GM18870 (cell line): Measurements from ENCODE around the gene VCAM1.

Experiments used
- ATAC-seq: cut with Tn5 transposase; IDR thresholded peaks from one replicate; pipeline ENCODE4 v1.9.1; 2021; ENCODE audit warnings: moderate library complexity; ENCODE audit not compliant: unreplicated experiment

Gene VCAM1

GRCh38 chr1:100721526-100722207 is 2.1 kb downstream of the VCAM1 start:
- ATAC-seq, result no peak

GRCh38 chr1:100722221-100722620 is 2.7 kb downstream of the VCAM1 start:
- ATAC-seq, result no peak

GRCh38 chr1:100724281-100724680 is 4.7 kb downstream of the VCAM1 start:
- ATAC-seq, result no peak

DNA sequence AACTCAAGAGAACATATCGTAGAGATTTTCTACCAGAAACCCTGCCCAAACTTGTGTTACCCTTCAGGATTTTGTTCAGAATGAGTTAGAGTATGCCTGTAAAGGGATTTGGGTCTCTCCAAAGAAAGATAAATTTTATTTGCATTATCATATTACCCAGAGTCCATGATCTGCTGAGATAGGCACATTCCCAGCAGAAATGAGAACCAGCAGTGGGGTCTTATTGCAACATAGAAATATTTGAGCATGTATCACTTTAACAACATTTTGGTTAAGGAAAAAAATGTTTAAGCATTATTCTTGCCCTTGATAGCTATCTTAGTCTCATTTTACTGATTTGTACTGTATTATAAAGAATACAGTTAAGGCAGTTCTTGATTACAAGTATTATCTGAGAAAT is 10.6 kb downstream of the VCAM1 start:
- no peak for ATAC-seq

DNA sequence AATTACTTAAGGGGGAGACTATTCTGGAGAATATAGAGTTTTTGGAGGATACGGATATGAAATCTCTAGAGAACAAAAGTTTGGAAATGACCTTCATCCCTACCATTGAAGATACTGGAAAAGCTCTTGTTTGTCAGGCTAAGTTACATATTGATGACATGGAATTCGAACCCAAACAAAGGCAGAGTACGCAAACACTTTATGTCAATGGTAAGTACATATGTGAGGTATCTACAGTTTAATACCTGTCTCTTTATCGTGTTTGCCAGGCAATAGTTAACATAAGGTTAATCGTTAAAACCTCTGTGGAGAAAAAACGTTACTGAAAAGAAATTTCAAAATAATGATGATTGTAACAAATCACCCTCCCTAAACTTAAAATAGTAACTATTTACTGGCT is 11.8 kb downstream of the VCAM1 start:
- no peak for ATAC-seq

DNA sequence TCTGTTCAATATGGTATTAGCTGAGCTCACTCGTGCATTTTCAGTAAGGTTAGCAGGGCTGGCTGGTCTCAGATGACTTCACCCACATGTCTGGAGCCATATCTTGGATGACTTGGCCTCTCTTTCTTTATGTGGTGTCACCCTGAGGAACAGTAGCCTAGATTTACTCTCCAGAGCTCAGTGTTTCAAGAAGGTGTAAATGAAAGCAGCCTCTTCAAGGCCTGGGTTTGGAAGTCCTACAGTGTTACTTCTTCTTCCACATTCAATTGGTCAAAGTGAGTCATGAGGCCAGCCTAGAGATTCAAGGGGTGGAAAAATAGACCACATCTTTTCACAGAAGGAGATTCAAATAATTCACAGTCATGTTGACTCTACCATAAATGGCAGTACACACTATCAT is 12.2 kb downstream of the VCAM1 start:
- ATAC-seq, result no peak

DNA sequence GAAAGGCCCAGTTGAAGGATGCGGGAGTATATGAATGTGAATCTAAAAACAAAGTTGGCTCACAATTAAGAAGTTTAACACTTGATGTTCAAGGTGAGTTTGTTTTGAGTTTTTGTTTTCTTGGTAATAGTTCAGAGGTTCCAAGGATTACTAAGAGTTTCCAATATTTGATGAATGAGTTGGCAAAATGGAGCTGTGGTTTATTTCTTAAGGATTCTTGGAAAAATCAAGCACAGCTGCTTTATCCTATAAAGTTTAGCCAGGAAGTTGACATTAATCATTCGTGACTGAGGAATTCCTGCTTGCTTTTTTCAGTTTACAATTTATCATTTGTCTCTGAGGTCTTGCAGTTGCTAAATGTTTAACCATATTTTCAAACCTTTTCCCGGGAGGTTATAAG is 15.1 kb downstream of the VCAM1 start:
- ATAC-seq, result no peak

DNA sequence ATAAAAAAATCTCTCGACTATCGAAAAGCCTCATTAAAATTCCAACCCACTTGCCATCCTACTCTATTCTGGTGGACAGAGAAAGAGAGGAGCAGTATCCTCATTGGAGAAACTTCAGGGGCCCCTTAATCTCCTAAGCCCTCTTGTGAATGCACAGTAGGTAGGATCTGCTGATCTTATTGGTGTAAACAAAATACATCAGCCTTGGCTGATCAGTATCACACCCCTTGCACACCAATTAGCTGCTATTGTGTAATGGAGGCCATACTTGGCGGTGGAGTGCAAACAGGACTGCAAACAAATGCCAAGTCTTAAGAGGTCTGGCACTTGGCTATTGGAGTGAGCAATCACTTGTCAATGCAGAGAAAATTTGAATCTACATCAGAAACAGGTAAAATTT is 15.7 kb downstream of the VCAM1 start:
- no peak for ATAC-seq

- no peak for ATAC-seq
Observed at GRCh38 chr1:100736324-100736723, 16.8 kb downstream of the VCAM1 start.

DNA sequence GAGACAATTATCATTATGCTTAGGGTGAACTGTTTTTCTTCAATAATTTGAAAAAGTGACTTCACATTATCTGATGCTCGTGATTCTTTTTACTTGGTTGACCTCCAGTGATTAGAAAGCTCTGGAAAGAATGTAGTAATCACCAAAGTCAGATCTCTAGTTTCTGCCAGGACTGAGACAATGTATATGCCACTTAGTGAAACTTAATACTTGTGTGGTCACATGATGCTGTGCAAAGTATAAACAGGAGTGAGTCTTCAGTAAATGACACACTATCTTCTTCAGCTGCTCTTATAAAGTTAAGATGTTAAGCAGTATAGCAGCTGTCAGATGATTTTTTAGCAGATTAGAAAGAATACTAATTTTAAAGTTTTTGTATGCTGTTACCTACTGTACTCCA is 17.2 kb downstream of the VCAM1 start:
- ATAC-seq, result no peak

DNA sequence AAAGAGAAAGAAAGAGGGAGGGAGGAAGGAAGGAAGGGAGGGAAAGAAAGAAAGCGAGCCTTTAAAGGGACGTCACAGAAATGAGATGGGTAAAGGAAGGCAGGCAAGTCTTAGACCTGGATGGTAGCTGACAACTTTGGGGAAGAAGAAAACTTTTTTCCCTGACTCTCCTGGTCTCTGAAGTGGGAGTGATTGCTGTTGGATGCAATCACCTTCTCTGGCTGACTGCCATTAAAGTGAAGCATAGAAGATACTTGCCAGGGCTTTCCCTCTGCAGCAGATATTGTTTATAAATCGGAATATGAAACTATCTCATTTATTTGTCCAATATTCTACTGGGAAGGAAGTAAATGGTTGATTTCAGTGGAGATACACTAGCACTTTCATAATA is 27.0 kb downstream of the VCAM1 start:
- no peak for ATAC-seq

DNA sequence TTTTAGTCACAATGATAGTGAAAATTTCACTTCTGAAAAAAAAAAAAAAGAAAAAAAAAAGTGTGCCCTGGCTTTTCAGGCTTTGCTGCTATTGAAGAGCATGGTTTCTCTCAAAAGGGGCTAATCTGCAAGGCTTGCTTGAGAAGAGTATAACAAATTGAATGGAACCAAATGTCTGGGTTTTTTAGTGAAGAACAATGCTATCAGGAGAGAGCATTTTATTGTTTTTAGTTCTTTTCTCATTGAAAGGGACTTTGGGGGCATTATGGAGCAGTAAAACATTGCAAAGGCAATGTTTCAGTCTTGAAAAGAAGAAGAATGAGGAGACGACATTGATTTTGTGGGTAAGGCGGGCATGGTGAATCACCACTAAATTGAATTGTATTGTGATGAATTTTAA is 28.2 kb downstream of the VCAM1 start:
- no peak for ATAC-seq

DNA sequence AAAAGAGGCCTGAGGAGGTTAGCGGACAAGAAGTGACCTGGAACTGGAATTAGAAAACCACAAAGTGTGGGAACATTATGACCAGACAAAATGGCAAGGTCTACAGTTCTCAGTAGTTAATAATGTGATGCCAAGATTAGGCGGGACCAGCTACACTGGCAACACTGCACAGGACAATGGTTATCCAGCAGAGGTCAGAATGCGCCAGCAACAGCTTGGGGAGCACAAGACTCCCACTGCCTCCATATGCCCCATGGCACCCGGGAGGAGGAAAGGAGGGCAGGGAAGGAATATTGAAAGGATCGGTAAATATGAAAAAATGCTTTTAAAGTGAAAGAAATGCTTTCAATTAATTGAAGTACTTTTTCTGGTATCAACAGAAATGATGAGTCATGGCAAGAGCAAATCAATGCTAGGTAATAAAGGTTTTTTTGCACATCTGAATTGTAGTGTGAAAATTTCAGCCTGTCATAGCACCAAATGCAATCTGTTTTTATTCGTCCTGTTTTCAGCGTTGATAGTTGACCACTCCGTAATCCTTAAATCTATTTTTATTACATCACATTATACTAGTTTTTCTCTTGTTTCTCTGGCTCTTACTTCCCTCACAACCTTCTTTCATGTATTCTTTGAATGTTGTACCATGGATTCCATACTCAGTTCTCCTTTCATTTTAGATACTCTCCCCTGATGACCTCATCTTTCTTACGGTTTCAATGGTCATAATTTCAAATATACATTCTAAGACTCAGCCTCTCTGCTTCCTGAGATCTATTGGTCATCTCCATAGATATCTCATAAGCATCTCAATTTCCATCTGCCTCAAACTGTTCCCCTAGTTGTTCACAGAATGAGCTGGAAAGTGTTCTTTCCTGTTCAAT is 30.7 kb downstream of the VCAM1 start:
- no peak for ATAC-seq

GRCh38 chr1:100752791-100753190 is 33.2 kb downstream of the VCAM1 start:
- no peak for ATAC-seq

DNA sequence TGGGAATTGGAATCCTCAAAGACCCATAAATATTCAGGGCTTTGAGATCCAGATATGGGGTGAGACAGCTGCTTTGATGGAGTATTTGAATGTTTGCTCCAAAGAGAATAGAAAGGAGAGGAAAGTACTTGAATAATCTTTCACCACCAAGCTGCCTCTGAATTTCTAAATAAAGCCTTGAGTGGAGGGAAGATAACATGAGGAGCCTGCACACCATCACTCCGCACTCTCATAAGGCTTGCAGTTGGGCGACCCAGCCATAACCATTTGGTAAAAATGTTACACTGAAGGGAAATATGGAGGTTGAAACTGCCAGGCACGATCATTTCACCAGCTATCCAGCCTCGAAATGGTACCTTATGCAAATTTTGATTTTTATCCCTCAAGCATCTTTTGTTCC is 38.4 kb downstream of the VCAM1 start:
- ATAC-seq, result no peak

- no peak for ATAC-seq
Observed at GRCh38 chr1:100759188-100759587, 39.6 kb downstream of the VCAM1 start.

DNA sequence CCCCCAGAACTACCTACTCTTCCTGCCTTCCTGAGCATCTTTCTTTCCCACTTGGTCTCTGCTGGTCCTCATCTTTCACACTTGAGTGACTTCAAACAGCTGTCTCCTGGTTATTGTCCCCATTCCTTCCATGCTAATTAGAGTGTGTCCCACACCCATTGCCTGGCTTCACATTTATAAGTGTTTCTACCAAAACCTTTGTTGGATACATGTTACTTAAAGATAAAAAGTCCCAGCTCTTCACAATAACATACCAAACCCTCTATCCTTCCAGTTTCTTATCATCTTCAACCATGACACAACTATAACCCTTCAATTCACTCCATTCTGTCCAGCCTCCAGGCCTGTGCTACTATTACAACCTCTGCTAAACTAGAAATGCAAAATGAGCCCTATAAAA is 41.0 kb downstream of the VCAM1 start:
- no peak for ATAC-seq

DNA sequence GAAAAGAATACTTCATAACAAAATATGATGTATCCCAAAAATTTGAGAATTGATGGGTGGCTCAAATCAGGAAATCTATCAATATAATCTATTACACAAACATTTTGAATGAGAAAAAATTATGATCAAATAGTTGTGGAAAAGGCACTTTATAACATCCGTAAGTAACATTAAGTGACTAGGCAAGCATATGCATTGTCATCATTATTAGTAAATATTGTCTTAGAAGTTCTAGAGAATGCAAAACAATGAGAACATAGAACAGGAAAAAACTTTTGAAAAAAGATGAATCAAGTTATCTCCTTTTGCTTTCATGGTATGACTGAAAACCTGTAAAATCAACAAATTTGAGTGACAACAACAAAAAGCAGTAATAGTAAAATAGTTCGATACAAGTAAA is 42.9 kb downstream of the VCAM1 start:
- no peak for ATAC-seq

GRCh38 chr1:100767176-100767890 is 47.8 kb downstream of the VCAM1 start:
- no peak for ATAC-seq

- no peak for ATAC-seq
Observed at GRCh38 chr1:100769323-100769722, 49.8 kb downstream of the VCAM1 start.

- ATAC-seq, result no peak
Observed at GRCh38 chr1:100769906-100770646, 50.5 kb downstream of the VCAM1 start.
